Activated naive CD8-positive, alpha-beta T cell (primary cell): Measurements from ENCODE around the gene RPAP3.
"Not testable (repeated sequence)": the region's sequence is repeated elsewhere in the genome, so short reads cannot be mapped to it uniquely, and the experiment has no call there.

Source experiments
- H3K27ac Mint-ChIP-seq: one replicate; pipeline ENCODE4 v1.8.0; 2021; ENCODE audit warnings: mixed read lengths
- H3K27me3 Mint-ChIP-seq: one replicate; pipeline ENCODE4 v1.8.0; 2021; ENCODE audit warnings: mixed read lengths
- H3K36me3 Mint-ChIP-seq: one replicate; pipeline ENCODE4 v1.8.0; 2021; ENCODE audit warnings: mixed read lengths
- H3K4me1 Mint-ChIP-seq: one replicate; pipeline ENCODE4 v1.8.0; 2021; ENCODE audit warnings: low read depth, mixed read lengths
- H3K4me3 Mint-ChIP-seq: one replicate; pipeline ENCODE4 v1.8.0; 2021; ENCODE audit warnings: mild to moderate bottlenecking, mixed read lengths
- H3K9me3 Mint-ChIP-seq: one replicate; pipeline ENCODE4 v1.8.0; 2021; ENCODE audit warnings: low read depth, mixed read lengths

RPAP3 gene

GRCh38 chr12:47689215-47689614, 16.6 kb downstream of the RPAP3 start:
- Mint-ChIP-seq H3K36me3 (peaks cover 13% of the 10 kb centered on the region), H3K9me3 (no peaks in the 10 kb centered on the region), H3K4me3 (no peak overlapping the region), H3K4me1 (peaks cover 6% of the 10 kb centered on the region), H3K27me3 (no peaks in the 10 kb centered on the region), H3K27ac (no peak overlapping the region)

GRCh38 chr12:47687636-47688035, 18.2 kb downstream of the RPAP3 start:
- peaks cover 10% of the 10 kb centered on the region for H3K4me1 Mint-ChIP-seq
- H3K4me3 Mint-ChIP-seq = no peak overlapping the region
- no peaks in the 10 kb centered on the region for H3K27me3 Mint-ChIP-seq
- no peaks in the 10 kb centered on the region for H3K9me3 Mint-ChIP-seq
- H3K27ac Mint-ChIP-seq = no peak overlapping the region
- peaks cover 11% of the 10 kb centered on the region for H3K36me3 Mint-ChIP-seq

- no peaks in the 10 kb centered on the region for H3K27me3 Mint-ChIP-seq
- no peaks in the 10 kb centered on the region for H3K9me3 Mint-ChIP-seq
- H3K36me3 Mint-ChIP-seq = peaks cover 17% of the 10 kb centered on the region
- no peak overlapping the region for H3K4me3 Mint-ChIP-seq
- H3K4me1 Mint-ChIP-seq = peaks cover 11% of the 10 kb centered on the region
- H3K27ac Mint-ChIP-seq = no peak overlapping the region
These were observed 19.1 kb downstream of the RPAP3 start for GRCh38 chr12:47686645-47687240.

GRCh38 chr12:47679785-47680184, 26.0 kb downstream of the RPAP3 start:
- H3K9me3 Mint-ChIP-seq = no peaks in the 10 kb centered on the region
- H3K27me3 Mint-ChIP-seq = no peaks in the 10 kb centered on the region
- H3K4me1 Mint-ChIP-seq = peaks cover 28% of the 10 kb centered on the region
- H3K36me3 Mint-ChIP-seq = peaks cover 46% of the 10 kb centered on the region
- H3K27ac Mint-ChIP-seq = peak overlapping the region; percentile 4
- H3K4me3 Mint-ChIP-seq = no peak overlapping the region

DNA sequence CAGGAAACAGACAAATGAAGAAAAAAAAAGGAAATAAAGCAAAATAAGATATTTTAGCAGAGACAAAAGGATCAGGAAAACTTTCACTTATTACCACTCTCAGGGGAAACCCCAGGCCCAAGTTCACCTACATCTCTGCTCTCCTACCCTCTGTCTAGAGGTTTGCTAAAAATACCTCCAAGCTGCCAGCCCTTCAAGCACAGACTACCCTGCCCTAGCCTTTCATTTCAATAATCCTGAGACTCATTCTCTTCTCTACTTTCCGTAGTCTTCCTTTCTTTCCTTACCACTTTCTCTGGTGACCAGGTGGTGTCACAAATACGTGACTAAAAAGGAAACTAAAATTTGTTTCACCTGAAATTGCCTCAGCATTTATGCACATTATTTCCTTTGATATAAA, 33.8 kb downstream of the RPAP3 start:
- Mint-ChIP-seq H3K9me3 (no peaks in the 10 kb centered on the region), H3K27ac (peak overlapping the region; percentile 25), H3K27me3 (no peaks in the 10 kb centered on the region)

GRCh38 chr12:47667935-47668334, 37.9 kb downstream of the RPAP3 start:
- not testable (repeated sequence) for H3K4me1 Mint-ChIP-seq, H3K4me3 Mint-ChIP-seq, H3K27me3 Mint-ChIP-seq, H3K9me3 Mint-ChIP-seq, H3K27ac Mint-ChIP-seq
- peaks cover 27% of the 10 kb centered on the region for H3K36me3 Mint-ChIP-seq

More for the DNA sequence above, 33.8 kb downstream of the RPAP3 start:
- Mint-ChIP-seq H3K36me3 (peaks cover 41% of the 10 kb centered on the region), H3K4me1 (peaks cover 20% of the 10 kb centered on the region), H3K4me3 (no peak overlapping the region)

DNA sequence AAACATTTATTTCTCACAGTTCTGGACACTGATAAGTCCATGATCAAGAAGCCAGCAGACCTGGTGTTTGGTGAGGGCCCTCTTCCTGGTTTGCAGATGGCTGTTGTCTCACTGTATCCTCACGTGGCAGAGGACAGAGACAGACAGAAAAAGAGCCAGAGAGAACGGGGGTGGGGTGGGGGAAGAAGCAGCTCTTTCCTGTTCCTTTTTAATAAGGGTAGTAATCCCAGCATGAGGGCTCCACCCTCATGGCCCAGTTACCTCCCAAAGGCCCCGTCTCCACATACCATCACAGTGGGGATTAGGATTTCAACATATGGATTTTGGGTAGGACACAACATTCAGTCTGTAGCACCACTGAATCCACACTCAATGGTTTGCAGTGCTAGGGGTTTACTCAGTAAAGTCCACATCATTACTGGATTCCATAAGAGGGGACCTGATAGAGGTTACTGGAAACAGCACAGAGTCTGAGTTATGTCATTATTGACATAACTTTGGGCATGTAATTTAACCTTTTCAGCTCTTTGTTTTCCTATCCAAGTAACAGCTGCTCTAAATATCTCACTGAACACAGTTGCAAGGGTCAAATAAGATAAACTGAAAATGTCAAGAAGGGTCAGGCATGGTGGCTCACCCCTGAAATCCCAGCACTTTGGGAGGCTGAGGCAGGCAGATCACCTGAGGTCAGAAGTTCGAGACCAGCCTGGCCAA, 53.2 kb downstream of the RPAP3 start:
- peaks cover 18% of the 10 kb centered on the region for H3K4me1 Mint-ChIP-seq
- H3K9me3 Mint-ChIP-seq = no peaks in the 10 kb centered on the region
- H3K36me3 Mint-ChIP-seq = peaks cover 3% of the 10 kb centered on the region
- H3K27ac Mint-ChIP-seq = no peak overlapping the region
- no peak overlapping the region for H3K4me3 Mint-ChIP-seq
- no peaks in the 10 kb centered on the region for H3K27me3 Mint-ChIP-seq

DNA sequence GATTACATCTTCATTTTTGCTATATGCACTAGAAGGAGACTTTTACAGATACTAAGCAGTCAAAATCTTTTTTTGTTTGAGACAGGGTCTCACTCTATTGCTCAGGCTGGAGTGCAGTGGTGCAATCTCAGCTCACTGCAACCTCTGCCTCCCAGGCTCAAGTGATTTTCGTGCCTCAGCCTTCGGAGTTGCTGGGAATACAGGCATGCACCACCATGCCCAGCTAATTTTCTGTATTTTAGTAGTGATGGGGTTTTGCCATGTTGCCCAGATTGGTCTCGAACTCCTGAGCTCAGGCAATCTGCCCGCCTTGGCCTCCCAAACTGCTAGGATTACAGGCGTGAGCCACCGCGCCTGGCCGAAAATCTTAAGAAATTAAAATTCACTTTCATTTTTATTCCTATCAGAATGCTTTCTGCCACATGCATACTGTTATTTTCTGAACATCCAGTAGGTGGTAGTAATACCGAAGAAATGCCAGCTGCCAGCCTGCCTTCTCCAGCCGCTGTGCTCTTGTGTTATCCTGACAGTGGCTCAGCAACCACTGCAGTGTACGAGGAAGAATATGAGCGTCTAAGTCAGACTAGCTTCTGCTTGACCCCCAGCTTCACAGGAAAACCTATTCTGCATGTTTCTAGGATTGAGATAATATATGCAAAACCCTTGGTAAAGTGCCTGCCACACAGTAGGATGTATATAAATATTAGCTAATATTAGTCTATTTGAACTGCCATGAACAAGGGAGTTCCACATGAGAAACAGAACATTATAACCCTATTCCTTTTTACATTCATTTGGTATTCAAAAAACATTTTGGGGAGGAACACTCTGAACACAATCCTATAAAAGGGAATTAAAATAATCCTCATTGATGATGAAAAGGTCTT, 54.2 kb downstream of the RPAP3 start:
- peaks cover 4% of the 10 kb centered on the region for H3K36me3 Mint-ChIP-seq
- H3K4me3 Mint-ChIP-seq = peak overlapping the region; percentile 48
- H3K27ac Mint-ChIP-seq = peak overlapping the region; percentile 37
- H3K4me1 Mint-ChIP-seq = peaks cover 18% of the 10 kb centered on the region
- H3K9me3 Mint-ChIP-seq = no peaks in the 10 kb centered on the region
- H3K27me3 Mint-ChIP-seq = no peaks in the 10 kb centered on the region

DNA sequence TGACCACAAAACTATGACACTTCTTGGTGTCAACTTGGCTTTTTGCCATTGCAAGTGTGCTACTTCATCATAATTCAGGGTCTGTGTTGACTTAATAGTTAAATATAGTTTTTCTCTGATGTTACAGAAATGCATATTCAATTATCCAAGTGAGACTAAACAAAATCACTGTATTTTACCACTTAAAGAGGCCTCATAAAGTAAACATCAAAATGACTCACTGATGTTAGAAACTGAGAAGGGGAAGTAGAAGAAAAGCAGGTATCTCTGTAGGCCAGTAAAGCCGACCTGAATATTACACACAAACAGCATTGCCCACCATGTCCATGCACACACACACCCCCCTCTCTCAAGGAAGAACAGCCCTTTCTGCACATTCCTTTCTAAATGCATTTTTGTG, 55.4 kb downstream of the RPAP3 start:
- peaks cover 10% of the 10 kb centered on the region for H3K36me3 Mint-ChIP-seq
- no peaks in the 10 kb centered on the region for H3K9me3 Mint-ChIP-seq
- H3K4me3 Mint-ChIP-seq = no peak overlapping the region
- no peaks in the 10 kb centered on the region for H3K27me3 Mint-ChIP-seq
- no peak overlapping the region for H3K27ac Mint-ChIP-seq
- peaks cover 18% of the 10 kb centered on the region for H3K4me1 Mint-ChIP-seq

GRCh38 chr12:47649381-47649780, 56.4 kb downstream of the RPAP3 start:
- H3K4me3 Mint-ChIP-seq = no peak overlapping the region
- H3K9me3 Mint-ChIP-seq = peaks cover 7% of the 10 kb centered on the region
- H3K27me3 Mint-ChIP-seq = no peaks in the 10 kb centered on the region
- H3K27ac Mint-ChIP-seq = no peak overlapping the region
- H3K36me3 Mint-ChIP-seq = peaks cover 16% of the 10 kb centered on the region
- H3K4me1 Mint-ChIP-seq = peaks cover 18% of the 10 kb centered on the region

DNA sequence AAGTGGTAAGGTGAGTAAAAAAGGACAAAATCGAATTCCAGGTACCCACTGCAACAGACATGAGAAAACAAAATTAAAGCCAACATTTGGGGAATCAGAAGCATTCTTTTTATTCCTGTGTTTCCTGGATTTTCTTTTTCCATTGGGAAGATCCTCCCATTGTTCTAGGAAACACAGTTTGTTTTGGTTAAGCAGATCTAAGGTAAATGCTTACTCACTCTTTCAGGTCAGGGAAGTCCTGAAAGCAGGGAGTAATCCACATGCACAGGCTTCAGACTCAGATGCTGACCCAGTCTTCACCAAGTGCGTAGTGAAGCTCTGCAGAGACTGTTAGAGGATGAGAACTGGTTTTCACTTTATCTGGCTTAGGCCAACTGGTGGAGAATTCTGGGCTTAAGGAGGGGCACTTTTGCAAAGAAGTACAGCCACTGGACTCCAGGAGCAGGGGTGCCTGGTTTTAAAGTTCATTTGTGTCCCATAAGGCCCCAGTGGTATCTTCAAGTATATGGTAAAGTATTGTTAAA, 57.7 kb downstream of the RPAP3 start:
- peaks cover 18% of the 10 kb centered on the region for H3K4me1 Mint-ChIP-seq
- H3K9me3 Mint-ChIP-seq = peaks cover 14% of the 10 kb centered on the region
- peaks cover 22% of the 10 kb centered on the region for H3K36me3 Mint-ChIP-seq
- H3K27ac Mint-ChIP-seq = no peak overlapping the region
- H3K27me3 Mint-ChIP-seq = no peaks in the 10 kb centered on the region
- no peak overlapping the region for H3K4me3 Mint-ChIP-seq

DNA sequence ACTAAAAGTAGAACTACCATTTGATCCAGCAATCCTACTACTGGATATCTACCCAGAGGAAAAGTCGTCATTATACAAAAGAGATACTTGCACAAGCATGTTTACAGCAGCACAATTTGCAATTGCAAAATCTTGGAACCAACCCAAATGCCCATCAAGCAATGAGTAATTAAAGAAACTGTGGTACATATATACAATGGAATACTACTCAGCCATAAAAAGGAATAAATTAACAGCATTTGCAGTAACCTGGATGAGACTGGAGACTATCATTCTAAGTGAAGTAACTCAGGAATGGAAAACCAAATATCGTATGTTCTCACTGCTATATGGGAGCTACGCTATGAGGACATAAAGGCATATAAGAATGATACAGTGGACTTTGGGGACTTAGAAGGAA, 63.5 kb downstream of the RPAP3 start:
- H3K27ac Mint-ChIP-seq, H3K4me1 Mint-ChIP-seq, H3K27me3 Mint-ChIP-seq, H3K4me3 Mint-ChIP-seq: not testable (repeated sequence)
- H3K36me3 Mint-ChIP-seq = peaks cover 63% of the 10 kb centered on the region
- peaks cover 27% of the 10 kb centered on the region for H3K9me3 Mint-ChIP-seq

- no peak overlapping the region for H3K4me3 Mint-ChIP-seq
- H3K27me3 Mint-ChIP-seq = no peaks in the 10 kb centered on the region
- peaks cover 7% of the 10 kb centered on the region for H3K9me3 Mint-ChIP-seq
- peaks cover 1% of the 10 kb centered on the region for H3K4me1 Mint-ChIP-seq
- H3K27ac Mint-ChIP-seq = no peak overlapping the region
- H3K36me3 Mint-ChIP-seq = peaks cover 46% of the 10 kb centered on the region
These were observed 68.7 kb downstream of the RPAP3 start for GRCh38 chr12:47636908-47637780.

GRCh38 chr12:47635770-47636169, 70.1 kb downstream of the RPAP3 start:
- H3K9me3 Mint-ChIP-seq, H3K27ac Mint-ChIP-seq, H3K27me3 Mint-ChIP-seq, H3K4me3 Mint-ChIP-seq, H3K4me1 Mint-ChIP-seq: not testable (repeated sequence)
- peaks cover 44% of the 10 kb centered on the region for H3K36me3 Mint-ChIP-seq
